GM12864 (cell line): ENCODE measurements around the gene ANKS3.

Experiments
- DNase-seq: peaks from one replicate; pipeline ENCODE4 v3.0.0-alpha.2; 2011; ENCODE audit warnings: low read depth
- H3K4me3 ChIP-seq: 2 replicates; pipeline ENCODE4 v1.5.1; 2011; ENCODE audit warnings: mild to moderate bottlenecking, low read depth, low read length, control low read depth
- CTCF ChIP-seq: IDR thresholded peaks from 2 replicates; pipeline ENCODE4 v1.5.1; 2011; ENCODE audit warnings: low read depth, mild to moderate bottlenecking, moderate library complexity, low read length, control low read depth, inconsistent platforms; ENCODE audit errors: missing control alignments

Gene ANKS3

GRCh38 chr16:4675864-4676786 lies 57.9 kb downstream of the ANKS3 start:
- no peak for TF ChIP-seq CTCF
- H3K4me3 ChIP-seq, result no peak overlapping the region
- no peak for DNase-seq

- no peak for DNase-seq
- no peak overlapping the region for H3K4me3 ChIP-seq
- TF ChIP-seq CTCF, result no peak
Measured at GRCh38 chr16:4674926-4675530, 59.0 kb downstream of the ANKS3 start.

GRCh38 chr16:4673387-4674046 lies 60.6 kb downstream of the ANKS3 start:
- no peak for DNase-seq
- TF ChIP-seq CTCF, result no peak
- no peak overlapping the region for H3K4me3 ChIP-seq

- no peak overlapping the region for H3K4me3 ChIP-seq
- no peak for TF ChIP-seq CTCF
- DNase-seq, result no peak
Measured at GRCh38 chr16:4668313-4668960, 65.6 kb downstream of the ANKS3 start.

GRCh38 chr16:4667203-4667963 lies 66.7 kb downstream of the ANKS3 start:
- DNase-seq, result no peak
- H3K4me3 ChIP-seq, result no peak overlapping the region
- TF ChIP-seq CTCF, result no peak

GRCh38 chr16:4666537-4667202 lies 67.4 kb downstream of the ANKS3 start:
- TF ChIP-seq CTCF, result no peak
- no peak overlapping the region for H3K4me3 ChIP-seq
- DNase-seq, result no peak
